Measurements from ENCODE around the gene ZNF490.
A peak's percentile ranks its signal among the peaks of the same experiment; 100 is the strongest.
"Not testable (repeated sequence)": the region's sequence is repeated elsewhere in the genome, so short reads cannot be mapped to it uniquely, and the experiment has no call there.

The ZNF490 gene

GRCh38 chr19:12610540-12611360 lies at the start of gene ZNF490, which contains the start of gene ZNF791:
ZNF490 (minus strand) TSS chr19:12610813; CDS start chr19:12610680, 133 bp downstream.
ZNF791 (plus strand) TSS chr19:12610920; CDS start chr19:12611080, 160 bp downstream.
- peak; percentile 98 for DNase-seq

- DNase-seq, result no peak
Measured at GRCh38 chr19:12657966-12658365, 47.4 kb upstream of the ZNF490 start.

GRCh38 chr19:12656899-12657571 lies 46.4 kb upstream of the ZNF490 start:
- peak; percentile 58 to 69 for DNase-seq

GRCh38 chr19:12655546-12655945 lies 44.9 kb upstream of the ZNF490 start:
- DNase-seq, result no peak

GRCh38 chr19:12652219-12652618 lies 41.6 kb upstream of the ZNF490 start:
- no peak for DNase-seq

- no peak for DNase-seq
Measured at GRCh38 chr19:12649941-12650340, 39.3 kb upstream of the ZNF490 start.

- no peak for DNase-seq
Measured at GRCh38 chr19:12648088-12648487, 37.5 kb upstream of the ZNF490 start.

GRCh38 chr19:12647490-12648071 lies 37.0 kb upstream of the ZNF490 start:
- peak; percentile 66 to 75 for DNase-seq

- DNase-seq, result no peak
Measured at GRCh38 chr19:12647047-12647446, 36.4 kb upstream of the ZNF490 start.

GRCh38 chr19:12646551-12646950 lies 35.9 kb upstream of the ZNF490 start:
- DNase-seq, result no peak

- not testable (repeated sequence) for DNase-seq
Measured at GRCh38 chr19:12643716-12644115, 33.1 kb upstream of the ZNF490 start.

GRCh38 chr19:12642506-12642905 lies 31.9 kb upstream of the ZNF490 start:
- no peak for DNase-seq

- DNase-seq, result no peak
Measured at GRCh38 chr19:12641456-12641855, 30.8 kb upstream of the ZNF490 start.

- DNase-seq, result peak; percentile 93 to 95
Measured at GRCh38 chr19:12639901-12640613, 29.4 kb upstream of the ZNF490 start.

- no peak for DNase-seq
Measured at GRCh38 chr19:12638611-12639182, 28.1 kb upstream of the ZNF490 start.

- no peak for DNase-seq
Measured at GRCh38 chr19:12636631-12637030, 26.0 kb upstream of the ZNF490 start.

GRCh38 chr19:12629215-12629614 lies 18.6 kb upstream of the ZNF490 start:
- DNase-seq, result no peak

GRCh38 chr19:12628040-12629022 lies 17.7 kb upstream of the ZNF490 start:
- DNase-seq, result no peak

GRCh38 chr19:12626958-12627357 lies 16.3 kb upstream of the ZNF490 start:
- DNase-seq, result no peak

- DNase-seq, result no peak
Measured at GRCh38 chr19:12623361-12624031, 12.9 kb upstream of the ZNF490 start.

All from activated T-cell treated with anti-CD3 and anti-CD28 coated beads, Interleukin-2, amount 50 U/mL, for 48 hours (primary cell).